GM12878 (cell line): ENCODE data around the gene ASAP3.

ENCODE experiments used
- BHLHE40 ChIP-seq, 2 experiments: fragments of 450-650 bp in 1 of 2; IDR thresholded peaks; 2 replicates each; pipeline ENCODE4 v1.6.1; 2011 to 2017; ENCODE audit warnings: low read depth in 2 of 2, borderline replicate concordance in 1 of 2, improper control_type of control experiment in 1 of 2, low read length in 1 of 2, mild to moderate bottlenecking in 1 of 2
- CUX1 ChIP-seq: IDR thresholded peaks from 2 replicates; pipeline ENCODE4 v1.6.1; 2012; ENCODE audit warnings: improper control_type of control experiment, low read depth, low read length; ENCODE audit not compliant: insufficient replicate concordance
- DPF2 ChIP-seq: fragments of 450-650 bp; IDR thresholded peaks from 2 replicates; pipeline ENCODE4 v1.6.1; 2017; ENCODE audit warnings: mild to moderate bottlenecking
- ESRRA ChIP-seq: IDR thresholded peaks from 2 replicates; pipeline ENCODE4 v1.6.1; 2012; ENCODE audit warnings: mild to moderate bottlenecking, low read length, improper control_type of control experiment
- FOXM1 ChIP-seq: IDR thresholded peaks from 2 replicates; pipeline ENCODE4 v1.6.1; 2012; ENCODE audit warnings: low read depth, mild to moderate bottlenecking, inconsistent platforms, low read length, moderate library complexity
- MAX ChIP-seq: IDR thresholded peaks from 2 replicates; pipeline ENCODE4 v1.6.1; 2012; ENCODE audit warnings: low read depth, low read length, improper control_type of control experiment
- NFYB ChIP-seq: IDR thresholded peaks from 2 replicates; pipeline ENCODE4 v1.6.1; 2011; ENCODE audit warnings: low read depth, mild to moderate bottlenecking, low read length, improper control_type of control experiment, moderate library complexity; ENCODE audit not compliant: insufficient read depth
- NRF1 ChIP-seq: conservative IDR thresholded peaks from 2 replicates; pipeline ENCODE4 v1.6.1; 2011; ENCODE audit warnings: mild to moderate bottlenecking, low read depth, low read length, improper control_type of control experiment
- PRDM15 ChIP-seq: fragments of 450-650 bp; formaldehyde crosslinking; IDR thresholded peaks from 2 replicates; pipeline ENCODE4 v1.4.0; 2020; ENCODE audit warnings: mild to moderate bottlenecking, moderate library complexity
- RAD21 ChIP-seq: IDR thresholded peaks from 2 replicates; pipeline ENCODE4 v1.6.1; 2011; ENCODE audit warnings: mild to moderate bottlenecking, low read depth, low read length, moderate library complexity; ENCODE audit not compliant: insufficient read depth
- RCOR1 ChIP-seq: conservative IDR thresholded peaks from 2 replicates; pipeline ENCODE4 v1.6.1; 2012; ENCODE audit warnings: low read depth, low read length, improper control_type of control experiment
- ZBTB33 ChIP-seq: fragments of 450-650 bp; IDR thresholded peaks from 2 replicates; pipeline ENCODE4 v1.6.1; 2017; ENCODE audit warnings: mild to moderate bottlenecking
- ZNF274 ChIP-seq: IDR thresholded peaks from one replicate; pipeline ENCODE4 v1.8.0; 2011; ENCODE audit not compliant: insufficient read length, insufficient read depth

GRCh38 chr1:23428136-23428905 lies 55.7 kb downstream of the ASAP3 start:
- no peak for TF ChIP-seq RAD21
- no peak for TF ChIP-seq RCOR1
- TF ChIP-seq NRF1 = no peak
- no peak for TF ChIP-seq FOXM1
- TF ChIP-seq ZBTB33 = no peak
- TF ChIP-seq ZNF274 = no peak
- no peak for TF ChIP-seq NFYB
- TF ChIP-seq BHLHE40 (IDR thresholded peaks at IDR 0.05; ENCODE audit: borderline replicate concordance in 1 of 2, low read depth in 2 of 2, low read length in 1 of 2) = no peak
- TF ChIP-seq MAX = no peak
- TF ChIP-seq PRDM15 = no peak
- TF ChIP-seq CUX1 = no peak
- no peak for TF ChIP-seq ESRRA
- TF ChIP-seq DPF2 = no peak
